22Rv1 (cell line): Measurements from ENCODE around the gene TMEM120A.

ENCODE experiments used
- H3K27ac ChIP-seq: fragments of 450-650 bp; 2 replicates; pipeline ENCODE4 v1.5.1; 2017
- CTCF ChIP-seq: fragments of 450-650 bp; IDR thresholded peaks from 2 replicates; pipeline ENCODE4 v1.5.1; 2017; ENCODE audit warnings: mild to moderate bottlenecking
- ZFX ChIP-seq: fragments of 450-650 bp; IDR thresholded peaks from 2 replicates; pipeline ENCODE4 v1.6.1; 2017; ENCODE audit warnings: antibody characterized with exemption, borderline replicate concordance

Gene TMEM120A

DNA sequence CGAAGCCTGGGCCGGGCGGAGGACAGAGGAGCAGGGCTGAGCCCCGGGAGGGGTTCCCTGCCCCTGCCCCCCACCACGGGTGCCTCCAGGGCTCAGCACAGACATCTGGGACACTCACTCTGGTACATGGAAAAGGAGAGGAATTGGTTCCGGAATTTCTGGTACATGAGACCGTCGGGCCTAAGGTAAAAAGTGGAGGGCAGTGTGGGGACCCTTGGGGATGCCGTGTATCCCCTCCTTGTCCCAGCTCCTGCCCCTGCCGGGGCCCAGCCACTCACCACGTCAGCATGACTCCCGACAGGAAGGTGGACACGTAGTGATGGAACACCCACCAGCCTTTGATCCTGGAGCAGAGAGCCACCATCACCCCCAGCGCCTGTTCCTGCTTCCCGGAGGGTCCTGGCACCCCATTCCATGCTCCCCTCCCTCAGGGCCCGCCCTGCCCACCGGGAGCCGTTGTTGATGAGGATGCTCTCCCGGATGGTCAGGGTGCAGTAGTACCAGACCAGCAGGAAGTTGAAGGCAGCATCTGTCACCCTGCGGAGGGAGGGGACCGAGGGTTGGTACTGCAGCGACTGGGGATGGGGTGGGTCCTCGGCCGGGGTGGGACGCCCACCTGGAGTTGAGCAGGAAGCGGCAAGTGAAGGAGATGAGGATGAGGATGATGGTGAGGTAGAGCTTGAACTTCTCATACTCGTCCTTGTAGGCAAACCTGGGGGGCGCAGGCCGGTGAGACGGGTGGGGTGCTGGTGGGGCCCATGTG is 6.4 kb downstream of the TMEM120A start:
- H3K27ac ChIP-seq = peak overlapping the region; percentile 40
- no peak for TF ChIP-seq CTCF
- TF ChIP-seq ZFX = no peak

DNA sequence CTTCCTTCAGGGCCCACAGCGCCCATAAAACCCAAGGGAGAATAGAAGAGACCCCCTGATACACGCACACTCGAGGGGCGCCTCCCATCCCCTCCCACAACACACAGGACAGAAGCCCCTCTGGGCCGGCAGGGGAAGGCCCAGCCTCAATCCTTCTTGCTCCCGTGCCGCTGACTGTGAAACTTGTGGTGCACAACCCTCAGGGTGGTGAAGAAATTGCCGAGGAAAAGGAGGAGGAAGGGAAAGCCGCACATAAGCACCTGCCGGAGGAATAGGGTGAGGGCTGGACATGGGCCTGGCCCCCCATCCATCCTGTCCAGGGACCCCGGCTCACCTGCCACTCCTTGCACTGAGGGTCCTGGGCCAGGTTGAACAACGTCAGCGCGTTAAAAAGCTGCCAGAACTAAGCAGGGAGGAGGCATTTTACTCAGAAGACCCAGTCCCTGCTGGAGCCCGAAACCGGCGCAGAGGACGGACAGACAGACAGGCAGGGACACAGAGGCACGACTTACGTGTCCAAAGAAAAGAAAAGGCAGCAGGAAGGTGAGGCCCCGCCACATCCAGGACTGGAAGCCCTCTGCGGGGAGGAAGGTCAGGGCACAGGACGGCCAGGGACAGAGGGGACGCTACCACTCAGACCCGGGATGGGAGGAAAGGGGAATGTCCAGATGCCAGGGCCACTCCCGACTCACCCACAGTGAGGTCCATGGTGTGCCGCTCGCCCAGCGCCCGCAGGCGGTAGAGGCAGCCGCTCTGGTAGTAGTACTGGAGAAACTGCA is 7.2 kb downstream of the TMEM120A start:
- TF ChIP-seq CTCF = no peak
- no peak for TF ChIP-seq ZFX
- peak overlapping the region; percentile 40 for H3K27ac ChIP-seq

DNA sequence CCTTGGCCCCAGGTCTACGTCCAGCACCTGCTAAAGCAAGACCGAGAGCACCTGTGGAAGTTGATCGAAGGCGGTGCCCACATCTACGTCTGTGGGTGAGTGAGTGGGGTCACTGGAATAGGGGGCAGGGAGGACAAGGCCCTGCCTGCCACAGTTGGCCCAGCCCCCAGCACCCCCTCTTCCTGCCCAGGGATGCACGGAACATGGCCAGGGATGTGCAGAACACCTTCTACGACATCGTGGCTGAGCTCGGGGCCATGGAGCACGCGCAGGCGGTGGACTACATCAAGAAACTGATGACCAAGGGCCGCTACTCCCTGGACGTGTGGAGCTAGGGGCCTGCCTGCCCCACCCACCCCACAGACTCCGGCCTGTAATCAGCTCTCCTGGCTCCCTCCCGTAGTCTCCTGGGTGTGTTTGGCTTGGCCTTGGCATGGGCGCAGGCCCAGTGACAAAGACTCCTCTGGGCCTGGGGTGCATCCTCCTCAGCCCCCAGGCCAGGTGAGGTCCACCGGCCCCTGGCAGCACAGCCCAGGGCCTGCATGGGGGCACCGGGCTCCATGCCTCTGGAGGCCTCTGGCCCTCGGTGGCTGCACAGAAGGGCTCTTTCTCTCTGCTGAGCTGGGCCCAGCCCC is 8.1 kb downstream of the TMEM120A start:
- TF ChIP-seq CTCF (no peak), ZFX (no peak)
- peak overlapping the region; percentile 40 for H3K27ac ChIP-seq

DNA sequence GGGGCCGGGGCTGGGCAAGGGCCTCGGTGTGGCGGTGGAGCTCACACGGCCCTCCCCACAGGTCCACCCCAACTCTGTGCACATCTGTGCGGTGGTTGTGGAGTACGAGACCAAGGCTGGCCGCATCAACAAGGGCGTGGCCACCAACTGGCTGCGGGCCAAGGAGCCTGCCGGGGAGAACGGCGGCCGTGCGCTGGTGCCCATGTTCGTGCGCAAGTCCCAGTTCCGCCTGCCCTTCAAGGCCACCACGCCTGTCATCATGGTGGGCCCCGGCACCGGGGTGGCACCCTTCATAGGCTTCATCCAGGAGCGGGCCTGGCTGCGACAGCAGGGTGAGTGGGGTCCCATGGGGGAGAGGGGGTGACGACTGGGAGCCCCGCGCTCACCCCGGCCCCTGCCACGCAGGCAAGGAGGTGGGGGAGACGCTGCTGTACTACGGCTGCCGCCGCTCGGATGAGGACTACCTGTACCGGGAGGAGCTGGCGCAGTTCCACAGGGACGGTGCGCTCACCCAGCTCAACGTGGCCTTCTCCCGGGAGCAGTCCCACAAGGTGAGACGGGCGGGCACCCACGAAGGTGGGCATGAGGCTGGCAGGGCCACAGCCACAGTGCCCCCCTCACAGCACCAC is 8.8 kb downstream of the TMEM120A start:
- no peak for TF ChIP-seq CTCF
- TF ChIP-seq ZFX = no peak
- no peak overlapping the region for H3K27ac ChIP-seq

- TF ChIP-seq ZFX (no peak), CTCF (no peak)
- no peak overlapping the region for H3K27ac ChIP-seq
Measured at GRCh38 chr7:75985009-75985517, 9.3 kb downstream of the TMEM120A start.

DNA sequence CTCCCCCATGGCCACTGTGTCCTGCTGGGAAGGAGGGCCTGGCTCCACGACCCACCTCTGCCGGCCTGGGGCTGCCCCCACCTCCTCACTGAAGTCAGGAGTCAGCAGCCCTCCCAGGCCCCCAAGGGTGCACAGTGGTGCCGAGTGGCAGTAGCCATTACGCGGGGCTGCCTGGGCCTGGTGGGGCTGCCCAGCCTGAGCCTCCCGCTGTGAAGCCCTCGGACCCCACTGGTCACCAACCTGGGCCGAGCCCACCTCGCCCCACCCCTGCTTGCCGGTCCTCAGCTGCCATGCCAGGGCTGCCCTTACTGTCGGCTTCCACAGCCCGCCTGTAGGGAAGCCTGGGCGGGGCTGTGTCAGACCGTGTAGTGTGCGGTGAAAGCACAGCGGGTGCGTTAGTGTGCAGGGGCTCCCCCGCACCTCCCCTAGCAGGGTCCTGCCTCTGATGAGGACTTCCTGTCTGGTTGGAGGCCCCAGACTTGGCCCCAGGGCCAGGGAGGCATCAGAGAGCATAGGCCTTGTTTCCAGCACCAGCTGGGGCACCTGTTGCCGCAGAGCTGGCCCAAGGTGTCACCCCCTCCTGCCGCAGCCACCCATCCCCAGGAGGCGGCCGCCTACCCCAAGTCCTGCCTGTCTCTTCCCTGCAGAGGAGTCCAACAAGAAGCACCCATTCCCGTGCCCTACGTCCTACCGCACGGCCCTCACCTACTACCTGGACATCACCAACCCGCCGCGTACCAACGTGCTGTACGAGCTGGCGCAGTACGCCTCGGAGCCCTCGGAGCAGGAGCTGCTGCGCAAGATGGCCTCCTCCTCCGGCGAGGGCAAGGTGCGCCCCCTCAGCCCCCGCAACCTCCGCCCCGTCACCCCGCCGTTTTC is 10.0 kb downstream of the TMEM120A start:
- TF ChIP-seq CTCF (no peak), ZFX (no peak)
- H3K27ac ChIP-seq = peak overlapping the region; percentile 30; the same call in 1 of the 2 replicates
